ENCODE measurements around the gene IGF2BP3. TPM values are rescaled to one million over a fixed set of nuclear protein-coding genes. Genes with fewer than 3 reads are reported as not detected.

IGF2BP3 gene
- polyA plus RNA-seq, 4 donors: 0.75 to 66.3 TPM; not detected in 2

DNA sequence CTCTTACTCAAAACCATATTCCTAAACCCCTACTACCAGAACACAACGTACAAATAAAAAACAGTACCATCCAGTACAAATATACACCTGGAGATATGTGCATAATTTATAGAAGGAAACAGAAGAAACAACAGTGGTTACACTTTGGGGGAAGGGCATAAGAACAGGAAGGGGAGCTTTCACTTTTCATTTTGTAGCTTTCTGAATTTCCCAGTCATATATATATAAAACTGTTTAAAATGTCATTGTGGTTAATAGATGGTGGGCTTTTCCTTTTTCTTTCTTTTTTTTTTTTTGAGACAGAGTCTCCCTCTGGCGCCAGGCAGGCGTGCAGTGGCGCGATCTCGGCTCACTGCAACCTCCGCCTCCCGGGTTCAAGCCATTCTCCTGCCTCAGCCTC, 124.0 kb downstream of the IGF2BP3 start:
- Histone ChIP-seq H3K4me3 (ENCODE audit: low read depth in 1 of 3, low read length in 3 of 3) (no peak overlapping the region), H3K27ac (ENCODE audit: low read depth in 1 of 3, low read length in 2 of 3) (no peak overlapping the region), H3K36me3 (ENCODE audit: control insufficient read depth in 3 of 3, insufficient read depth in 2 of 3, low read depth in 1 of 3, low read length in 3 of 3) (peaks cover 0 to 19% (median 0%) of the 10 kb centered on the region in 3 donors), H3K9me3 (ENCODE audit: control insufficient read depth in 2 of 2, insufficient read depth in 1 of 2, low read depth in 1 of 2, low read length in 1 of 2) (no peaks in the 10 kb centered on the region), H3K4me1 (ENCODE audit: control insufficient read depth in 3 of 3, insufficient read depth in 2 of 3, low read depth in 1 of 3, low read length in 2 of 3) (peaks cover 0 to 2% (median 0%) of the 10 kb centered on the region in 3 donors), H3K27me3 (ENCODE audit: control insufficient read depth in 3 of 3, insufficient read depth in 3 of 3, low read length in 3 of 3) (no peaks in the 10 kb centered on the region)
- 65 to 82% (median 73%) methylated on average over 7 to 8 of the region's 8 CpGs for WGBS, 3 donors
- FAIRE-seq (no peak), DNase-seq (no peak)

- peaks cover 0 to 24% (median 0%) of the 10 kb centered on the region in 3 donors for H3K36me3 ChIP-seq (ENCODE audit: control insufficient read depth in 3 of 3, insufficient read depth in 2 of 3, low read depth in 1 of 3, low read length in 3 of 3)
- 82 to 84% (median 83%) methylated on average over 6 of the region's 6 CpGs for WGBS, 3 donors
Measured at GRCh38 chr7:23345601-23346000, 124.7 kb downstream of the IGF2BP3 start.

DNA sequence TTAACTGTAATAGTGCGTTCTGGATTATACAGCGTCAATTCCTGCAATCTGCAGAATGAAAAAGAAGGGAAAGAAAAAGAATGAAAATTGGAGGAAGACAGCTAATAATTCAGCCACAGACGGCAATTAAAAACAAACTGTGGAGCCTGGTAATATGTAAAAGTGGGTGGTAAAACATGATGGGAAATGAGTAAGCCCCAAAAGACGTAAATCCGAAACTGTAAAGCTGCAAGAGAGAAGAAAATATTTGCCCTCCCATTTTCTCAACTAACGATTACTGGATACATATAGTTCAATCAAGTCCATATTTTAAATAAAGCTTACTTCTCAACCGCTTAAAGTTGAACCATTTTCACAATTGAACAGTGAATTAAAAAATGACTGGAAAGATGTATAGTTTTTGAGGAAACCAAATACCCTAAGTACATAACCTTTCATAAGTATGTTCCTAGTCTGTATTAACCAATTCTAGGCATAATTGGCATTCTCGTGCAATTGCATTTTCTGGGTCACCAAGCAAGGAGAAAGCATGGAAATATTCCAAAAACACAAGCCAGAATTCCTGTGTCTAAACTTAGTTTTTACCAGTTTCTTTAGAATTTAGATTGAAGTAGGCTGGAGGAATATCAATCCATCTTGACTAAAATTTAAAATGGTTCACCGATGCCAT, 126.3 kb downstream of the IGF2BP3 start:
- peaks cover 0 to 25% (median 0%) of the 10 kb centered on the region in 3 donors for H3K36me3 ChIP-seq (ENCODE audit: control insufficient read depth in 3 of 3, insufficient read depth in 2 of 3, low read depth in 1 of 3, low read length in 3 of 3)
- no peak for FAIRE-seq

More at GRCh38 chr7:23345601-23346000, 124.7 kb downstream of the IGF2BP3 start:
- FAIRE-seq: no peak
- no peak for DNase-seq
- no peak overlapping the region for H3K4me3 ChIP-seq (ENCODE audit: low read depth in 1 of 3, low read length in 3 of 3)
- peaks cover 0 to 2% (median 0%) of the 10 kb centered on the region in 3 donors for H3K4me1 ChIP-seq (ENCODE audit: control insufficient read depth in 3 of 3, insufficient read depth in 2 of 3, low read depth in 1 of 3, low read length in 2 of 3)
- no peak overlapping the region for H3K27ac ChIP-seq (ENCODE audit: low read depth in 1 of 3, low read length in 2 of 3)
- H3K9me3 ChIP-seq (ENCODE audit: control insufficient read depth in 2 of 2, insufficient read depth in 1 of 2, low read depth in 1 of 2, low read length in 1 of 2): no peaks in the 10 kb centered on the region
- no peaks in the 10 kb centered on the region for H3K27me3 ChIP-seq (ENCODE audit: control insufficient read depth in 3 of 3, insufficient read depth in 3 of 3, low read length in 3 of 3)

GRCh38 chr7:23343102-23343501, 127.2 kb downstream of the IGF2BP3 start:
- Histone ChIP-seq H3K4me3 (ENCODE audit: low read depth in 1 of 3, low read length in 3 of 3) (no peak overlapping the region), H3K36me3 (ENCODE audit: control insufficient read depth in 3 of 3, insufficient read depth in 2 of 3, low read depth in 1 of 3, low read length in 3 of 3) (peaks cover 0 to 28% (median 0%) of the 10 kb centered on the region in 3 donors), H3K27me3 (ENCODE audit: control insufficient read depth in 3 of 3, insufficient read depth in 3 of 3, low read length in 3 of 3) (no peaks in the 10 kb centered on the region), H3K9me3 (ENCODE audit: control insufficient read depth in 2 of 2, insufficient read depth in 1 of 2, low read depth in 1 of 2, low read length in 1 of 2) (no peaks in the 10 kb centered on the region), H3K27ac (ENCODE audit: low read depth in 1 of 3, low read length in 2 of 3) (no peak overlapping the region), H3K4me1 (ENCODE audit: control insufficient read depth in 3 of 3, insufficient read depth in 2 of 3, low read depth in 1 of 3, low read length in 2 of 3) (peaks cover 0 to 2% (median 0%) of the 10 kb centered on the region in 3 donors)
- FAIRE-seq (no peak), DNase-seq (no peak)

More for the DNA sequence above, 126.3 kb downstream of the IGF2BP3 start:
- Histone ChIP-seq H3K4me3 (ENCODE audit: low read depth in 1 of 3, low read length in 3 of 3) (no peak overlapping the region), H3K4me1 (ENCODE audit: control insufficient read depth in 3 of 3, insufficient read depth in 2 of 3, low read depth in 1 of 3, low read length in 2 of 3) (peaks cover 0 to 2% (median 0%) of the 10 kb centered on the region in 3 donors), H3K9me3 (ENCODE audit: control insufficient read depth in 2 of 2, insufficient read depth in 1 of 2, low read depth in 1 of 2, low read length in 1 of 2) (no peaks in the 10 kb centered on the region), H3K27me3 (ENCODE audit: control insufficient read depth in 3 of 3, insufficient read depth in 3 of 3, low read length in 3 of 3) (no peaks in the 10 kb centered on the region), H3K27ac (ENCODE audit: low read depth in 1 of 3, low read length in 2 of 3) (no peak overlapping the region)
- 88 to 94% (median 91%) methylated on average over 9 of the region's 9 CpGs for WGBS, 3 donors
- DNase-seq: no peak

DNA sequence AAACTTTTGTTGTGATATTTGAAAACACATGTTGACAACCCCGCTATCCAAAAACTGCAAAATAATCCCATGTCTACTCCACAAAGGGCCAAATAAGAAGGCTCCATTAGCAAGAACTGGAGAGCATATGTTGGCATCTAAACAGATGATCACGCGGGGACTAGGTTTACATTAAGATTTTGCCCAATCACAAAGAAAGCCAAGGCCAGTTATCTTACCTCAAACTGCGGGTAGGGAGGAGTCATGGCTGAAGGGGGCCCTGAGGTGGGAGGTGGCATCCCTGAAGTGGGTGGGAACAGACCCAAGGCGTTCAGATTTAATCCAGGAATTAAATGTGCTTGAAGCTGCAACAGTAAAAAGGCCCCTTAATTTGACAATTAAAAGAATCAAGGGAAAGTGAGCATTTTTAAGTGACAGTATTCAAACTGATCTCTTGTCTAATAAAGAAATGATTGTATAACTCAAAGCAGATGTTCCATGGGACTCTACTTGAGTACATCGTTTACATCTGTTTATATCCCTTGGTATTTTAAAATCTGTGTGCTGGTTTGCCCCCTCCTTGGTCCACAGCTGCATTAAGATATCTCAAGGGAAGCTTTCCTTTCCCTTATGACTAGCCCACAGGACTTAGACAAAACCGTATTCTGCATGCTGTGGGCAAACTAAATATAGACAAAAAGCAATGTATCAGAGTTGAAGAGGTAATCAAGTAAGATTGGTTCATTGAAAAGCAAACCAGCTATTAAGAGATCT, 128.3 kb downstream of the IGF2BP3 start:
- H3K27me3 ChIP-seq (ENCODE audit: control insufficient read depth in 3 of 3, insufficient read depth in 3 of 3, low read length in 3 of 3): no peaks in the 10 kb centered on the region
- 78 to 86% (median 82%) methylated on average over 7 of the region's 7 CpGs for WGBS, 3 donors
- peaks cover 0 to 33% (median 0%) of the 10 kb centered on the region in 3 donors for H3K36me3 ChIP-seq (ENCODE audit: control insufficient read depth in 3 of 3, insufficient read depth in 2 of 3, low read depth in 1 of 3, low read length in 3 of 3)
- H3K27ac ChIP-seq (ENCODE audit: low read depth in 1 of 3, low read length in 2 of 3): no peak overlapping the region
- H3K4me3 ChIP-seq (ENCODE audit: low read depth in 1 of 3, low read length in 3 of 3): no peak overlapping the region
- H3K4me1 ChIP-seq (ENCODE audit: control insufficient read depth in 3 of 3, insufficient read depth in 2 of 3, low read depth in 1 of 3, low read length in 2 of 3): peaks cover 0 to 2% (median 0%) of the 10 kb centered on the region in 3 donors
- FAIRE-seq (no peak), DNase-seq (no peak)
- H3K9me3 ChIP-seq (ENCODE audit: control insufficient read depth in 2 of 2, insufficient read depth in 1 of 2, low read depth in 1 of 2, low read length in 1 of 2): peaks cover 0 to 7% of the 10 kb centered on the region in 2 donors

DNA sequence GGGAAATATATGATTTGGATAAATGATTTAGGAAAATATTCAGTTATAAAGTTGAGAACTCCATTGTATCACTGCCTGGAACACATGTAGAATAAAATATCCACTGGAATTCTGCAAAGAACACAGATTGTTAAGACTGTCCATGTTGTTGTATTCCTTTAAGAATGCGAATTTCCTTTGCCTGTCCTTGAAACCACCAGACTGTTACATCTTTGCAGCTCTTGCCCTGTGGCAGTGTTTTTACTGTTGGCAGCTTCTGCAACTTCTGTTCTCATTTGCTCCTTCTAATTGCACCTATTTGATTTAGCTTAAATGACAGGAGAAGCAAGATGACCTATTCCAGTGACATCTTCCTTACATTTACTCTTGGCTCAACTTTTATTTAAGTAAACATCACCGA, 131.4 kb downstream of the IGF2BP3 start:
- DNase-seq (no peak), FAIRE-seq (no peak)
- H3K27me3 ChIP-seq (ENCODE audit: control insufficient read depth in 3 of 3, insufficient read depth in 3 of 3, low read length in 3 of 3): no peaks in the 10 kb centered on the region
- no peak overlapping the region for H3K27ac ChIP-seq (ENCODE audit: low read depth in 1 of 3, low read length in 2 of 3)
- H3K4me3 ChIP-seq (ENCODE audit: low read depth in 1 of 3, low read length in 3 of 3): no peak overlapping the region
- H3K9me3 ChIP-seq (ENCODE audit: control insufficient read depth in 2 of 2, insufficient read depth in 1 of 2, low read depth in 1 of 2, low read length in 1 of 2): peaks cover 0 to 7% of the 10 kb centered on the region in 2 donors
- WGBS, 3 donors: 54 to 72% (median 71%) methylated on average over 2 of the region's 2 CpGs
- peaks cover 0 to 39% (median 0%) of the 10 kb centered on the region in 3 donors for H3K36me3 ChIP-seq (ENCODE audit: control insufficient read depth in 3 of 3, insufficient read depth in 2 of 3, low read depth in 1 of 3, low read length in 3 of 3)
- H3K4me1 ChIP-seq (ENCODE audit: control insufficient read depth in 3 of 3, insufficient read depth in 2 of 3, low read depth in 1 of 3, low read length in 2 of 3): peaks cover 0 to 10% (median 0%) of the 10 kb centered on the region in 3 donors

- H3K4me1 ChIP-seq (ENCODE audit: control insufficient read depth in 3 of 3, insufficient read depth in 2 of 3, low read depth in 1 of 3, low read length in 2 of 3): peaks cover 0 to 12% (median 0%) of the 10 kb centered on the region in 3 donors
- H3K9me3 ChIP-seq (ENCODE audit: control insufficient read depth in 2 of 2, insufficient read depth in 1 of 2, low read depth in 1 of 2, low read length in 1 of 2): peaks cover 0 to 7% of the 10 kb centered on the region in 2 donors
- H3K27me3 ChIP-seq (ENCODE audit: control insufficient read depth in 3 of 3, insufficient read depth in 3 of 3, low read length in 3 of 3): no peaks in the 10 kb centered on the region
- DNase-seq (no peak), FAIRE-seq (no peak)
- WGBS, 3 donors: 83 to 90% (median 88%) methylated on average over 2 of the region's 2 CpGs
- no peak overlapping the region for H3K4me3 ChIP-seq (ENCODE audit: low read depth in 1 of 3, low read length in 3 of 3)
- no peak overlapping the region for H3K27ac ChIP-seq (ENCODE audit: low read depth in 1 of 3, low read length in 2 of 3)
- peaks cover 0 to 40% (median 0%) of the 10 kb centered on the region in 3 donors for H3K36me3 ChIP-seq (ENCODE audit: control insufficient read depth in 3 of 3, insufficient read depth in 2 of 3, low read depth in 1 of 3, low read length in 3 of 3)
Measured at GRCh38 chr7:23338439-23338838, 131.9 kb downstream of the IGF2BP3 start.

- Histone ChIP-seq H3K27me3 (ENCODE audit: control insufficient read depth in 3 of 3, insufficient read depth in 3 of 3, low read length in 3 of 3) (no peaks in the 10 kb centered on the region), H3K4me1 (ENCODE audit: control insufficient read depth in 3 of 3, insufficient read depth in 2 of 3, low read depth in 1 of 3, low read length in 2 of 3) (peaks cover 0 to 12% (median 0%) of the 10 kb centered on the region in 3 donors), H3K36me3 (ENCODE audit: control insufficient read depth in 3 of 3, insufficient read depth in 2 of 3, low read depth in 1 of 3, low read length in 3 of 3) (peaks cover 0 to 42% (median 0%) of the 10 kb centered on the region in 3 donors), H3K27ac (ENCODE audit: low read depth in 1 of 3, low read length in 2 of 3) (no peak overlapping the region), H3K9me3 (ENCODE audit: control insufficient read depth in 2 of 2, insufficient read depth in 1 of 2, low read depth in 1 of 2, low read length in 1 of 2) (peaks cover 0 to 7% of the 10 kb centered on the region in 2 donors), H3K4me3 (ENCODE audit: low read depth in 1 of 3, low read length in 3 of 3) (no peak overlapping the region)
- FAIRE-seq (no peak), DNase-seq (no peak)
Measured at GRCh38 chr7:23337374-23337773, 132.9 kb downstream of the IGF2BP3 start.

Data from small intestine (tissue), 7 donors.